Lower leg skin (tissue), 3 donors: ENCODE results near the gene NEURL1.

Experiments used
- CTCF ChIP-seq, 3 donors: fragments of 450-650 bp; IDR thresholded peaks; one replicate each; pipeline ENCODE4 v1.5.1; 2016; ENCODE audit warnings: antibody characterized with exemption in 3 of 3, mild to moderate bottlenecking in 3 of 3, moderate library complexity in 2 of 3
- POLR2A ChIP-seq, 2 donors: fragments of 450-650 bp; IDR thresholded peaks; one replicate each; pipeline ENCODE4 v1.6.1; 2016 to 2017; ENCODE audit warnings: antibody characterized with exemption in 2 of 2, mild to moderate bottlenecking in 1 of 2, moderate library complexity in 1 of 2

DNA sequence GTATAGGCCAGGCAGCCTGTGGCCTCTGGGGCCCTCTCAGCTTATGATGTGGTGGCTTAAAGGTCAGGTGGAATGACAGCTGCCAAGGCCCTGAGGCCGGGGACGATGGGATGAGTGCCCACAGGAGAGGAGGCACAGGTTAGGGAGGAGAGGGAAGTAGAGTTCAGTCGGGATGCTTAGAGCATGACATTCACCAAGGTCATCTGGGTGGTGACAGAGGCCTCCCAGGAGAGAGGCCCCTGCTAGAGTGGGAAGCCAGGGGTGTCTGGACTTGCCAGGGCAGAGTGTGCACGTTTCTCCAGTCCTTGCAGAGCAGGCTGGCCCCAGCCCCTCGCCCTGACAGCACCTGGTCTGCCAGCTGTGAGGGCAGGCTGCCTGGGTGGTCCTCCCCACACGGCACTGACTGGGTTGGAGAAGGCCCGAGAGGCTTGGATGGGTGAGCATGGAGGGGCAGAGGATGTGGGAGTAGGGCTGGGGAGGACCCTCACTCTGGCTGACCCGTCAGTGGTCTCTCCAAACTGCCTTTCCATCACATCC is 36.3 kb upstream of the NEURL1 start:
- no peak for TF ChIP-seq CTCF (IDR thresholded peaks at IDR 0.05)
- TF ChIP-seq POLR2A (IDR thresholded peaks at IDR 0.05) = no peak
